ENCODE results near the gene ZNF784.

The ZNF784 gene

GRCh38 chr19:55586976-55587668 lies 37.2 kb downstream of the ZNF784 start:
- Histone ChIP-seq H3K4me3 (ENCODE audit: low read depth, low read length) (peak overlapping the region; percentile 48), H3K27ac (ENCODE audit: extremely low read depth, low read depth, low read length) (no peak overlapping the region), H3K4me1 (ENCODE audit: control insufficient read depth, insufficient read depth, low read length) (peaks cover 11% of the 10 kb centered on the region), H3K9me3 (ENCODE audit: control insufficient read depth, insufficient read depth, low read depth, low read length) (no peaks in the 10 kb centered on the region), H3K36me3 (ENCODE audit: control insufficient read depth in 2 of 2, insufficient read depth in 1 of 2, low read length in 2 of 2) (no peaks in the 10 kb centered on the region)
- POLR2A ChIA-PET, result interaction anchor here (0.8 to 6.9 kb wide), 4 partner anchors 11 to 37 kb away, joined by 4 to 71 read pairs (median 10); partner anchors contain the start of genes FIZ1, ZNF524, ZNF784 and ZNF865
- CTCF ChIA-PET, result interaction anchor here (0.5 to 1.9 kb wide), 8 partner anchors 12 to 120 kb away, joined by 3 to 6 read pairs (median 4); partner anchors contain the start of genes FIZ1 and ZNF865
- TF ChIP-seq ZNF510 (tag by site-specific recombination; IDR thresholded peaks at IDR 0.05; ENCODE audit: insufficient replicate concordance) (no peak), ZNF394 (tag by site-specific recombination; IDR thresholded peaks at IDR 0.05; ENCODE audit: borderline replicate concordance) (no peak), ZNF114 (tag by site-specific recombination; IDR thresholded peaks at IDR 0.05) (no peak), MEIS1 (CRISPR knock-in tag; IDR thresholded peaks at IDR 0.05; ENCODE audit: borderline replicate concordance) (no peak), ZFHX2 (tag by site-specific recombination; conservative IDR thresholded peaks at IDR 0.05) (peak; percentile 51), ZBTB8A (tag by site-specific recombination; IDR thresholded peaks at IDR 0.05) (no peak), ZFP69B (tag by site-specific recombination; IDR thresholded peaks at IDR 0.05) (no peak), ZNF398 (tag by site-specific recombination; IDR thresholded peaks at IDR 0.05) (peak; percentile 64), ZEB2 (tag by site-specific recombination; IDR thresholded peaks at IDR 0.05) (peak; percentile 41; the same call in 1 of the 2 replicates), ZNF747 (tag by site-specific recombination; IDR thresholded peaks at IDR 0.05) (no peak), ZNF529 (tag by site-specific recombination; IDR thresholded peaks at IDR 0.05; ENCODE audit: insufficient replicate concordance) (no peak), ZNF133 (tag by site-specific recombination; IDR thresholded peaks at IDR 0.05) (no peak), ZNF837 (tag by site-specific recombination; IDR thresholded peaks at IDR 0.05) (no peak), ZNF791 (tag by site-specific recombination; IDR thresholded peaks at IDR 0.05) (no peak), ZNF530 (tag by site-specific recombination; IDR thresholded peaks at IDR 0.05; ENCODE audit: low read depth) (no peak), TCF7L2 (IDR thresholded peaks at IDR 0.05; ENCODE audit: borderline replicate concordance, low read depth, low read length) (no peak), PRDM1 (tag by site-specific recombination; IDR thresholded peaks at IDR 0.05) (0 out of 2 replicates have a peak, but pooled peaks have one; percentile 16), ZBTB17 (tag by site-specific recombination; IDR thresholded peaks at IDR 0.05) (peak; percentile 67), YY2 (tag by site-specific recombination; IDR thresholded peaks at IDR 0.05) (no peak), ZNF19 (tag by site-specific recombination; IDR thresholded peaks at IDR 0.05; ENCODE audit: low read depth) (no peak), ZNF341 (tag by site-specific recombination; IDR thresholded peaks at IDR 0.05; ENCODE audit: low read depth) (peak; percentile 52), ZNF211 (tag by site-specific recombination; IDR thresholded peaks at IDR 0.05; ENCODE audit: low read depth) (no peak), ZIC2 (tag by site-specific recombination; IDR thresholded peaks at IDR 0.05) (no peak), ZFP41 (tag by site-specific recombination; IDR thresholded peaks at IDR 0.05; ENCODE audit: borderline replicate concordance) (no peak), ZBTB1 (tag by site-specific recombination; IDR thresholded peaks at IDR 0.05) (no peak), ZNF692 (tag by site-specific recombination; IDR thresholded peaks at IDR 0.05) (0 out of 2 replicates have a peak, but pooled peaks have one; percentile 35), ZNF549 (tag by site-specific recombination; IDR thresholded peaks at IDR 0.05) (no peak), WT1 (tag by site-specific recombination; IDR thresholded peaks at IDR 0.05) (peak; percentile 39; the same call in 1 of the 2 replicates), ZNF626 (tag by site-specific recombination; IDR thresholded peaks at IDR 0.05) (no peak), ZNF843 (tag by site-specific recombination; IDR thresholded peaks at IDR 0.05) (no peak), KLF16 (tag by site-specific recombination; IDR thresholded peaks at IDR 0.05) (peak; percentile 39; the same call in 1 of the 2 replicates), ZNF404 (tag by site-specific recombination; IDR thresholded peaks at IDR 0.05) (no peak), ZNF169 (tag by site-specific recombination; IDR thresholded peaks at IDR 0.05) (no peak), ZBTB26 (tag by site-specific recombination; optimal IDR thresholded peaks at IDR 0.05) (no peak)
